Activated B cell treated with CpG ODN at 0.5 μM for 24 hours (primary cell): ENCODE data around the gene TOM1. TPM values are rescaled to one million over a fixed set of nuclear protein-coding genes. Genes with fewer than 3 reads are reported as not detected.

Experiments used
- ATAC-seq: fragments of 200-7000 bp; cut with Tn5 transposase; one replicate; pipeline ENCODE4 v1.10.0; 2021; ENCODE audit warnings: low read depth, mild to moderate bottlenecking, moderate library complexity
- CTCF ChIA-PET: fragments of 350-600 bp; sonication (Branson Sonifier 250); formaldehyde crosslinking; loops from one replicate; lab custom pipeline; 2021; ENCODE audit warnings: antibody characterized with exemption; lab: Charles Lee
- POLR2A ChIA-PET: fragments of 350-600 bp; sonication (Branson Sonifier 250); formaldehyde crosslinking; loops from one replicate; lab custom pipeline; 2021; ENCODE audit warnings: antibody characterized with exemption; lab: Charles Lee
- DNase-seq: peaks from one replicate; pipeline ENCODE4 v3.0.0; 2022
- H3K27ac Mint-ChIP-seq: one replicate; pipeline ENCODE4 v1.8.0; 2020; ENCODE audit warnings: mixed read lengths
- H3K27me3 Mint-ChIP-seq: one replicate; pipeline ENCODE4 v1.8.0; 2021; ENCODE audit warnings: mixed read lengths
- H3K36me3 Mint-ChIP-seq: one replicate; pipeline ENCODE4 v1.8.0; 2021; ENCODE audit warnings: low read depth, mixed read lengths
- H3K4me1 Mint-ChIP-seq: one replicate; pipeline ENCODE4 v1.8.0; 2021; ENCODE audit warnings: mixed read lengths
- H3K4me3 Mint-ChIP-seq: one replicate; pipeline ENCODE4 v1.8.0; 2020; ENCODE audit warnings: mild to moderate bottlenecking, mixed read lengths
- H3K9me3 Mint-ChIP-seq: one replicate; pipeline ENCODE4 v1.8.0; 2020; ENCODE audit warnings: mixed read lengths
- intact Hi-C: fragments of 100-400 bp; cut with micrococcal nuclease; formaldehyde crosslinking; loops from one replicate; pipeline ENCODE4 v1.15.1; 2024
- total RNA-seq: library from RNA; stranded (reverse); gene quantifications from 2 replicates; pipeline ENCODE4 v1.2.3, GENCODE V29; 2022
- TF ChIP-seq, protein P1 (sequence below): fragments of 200-600 bp; IDR thresholded peaks from one replicate; pipeline ENCODE4 v1.8.0; 2022; ENCODE audit warnings: antibody characterized with exemption, mild to moderate bottlenecking

Gene TOM1
- total RNA-seq, 1 donor from 2014 or later, result 40.8 TPM

GRCh38 chr22:35257321-35258190 lies 42.1 kb upstream of the TOM1 start, which contains the start of gene HMGXB4:
HMGXB4 (plus strand) TSS chr22:35257493; CDS start chr22:35262391, 4,898 bp downstream.
- ATAC-seq, result peak; percentile 91
- no peaks in the 10 kb centered on the region for H3K27me3 Mint-ChIP-seq
- TF ChIP-seq, protein P1, sequence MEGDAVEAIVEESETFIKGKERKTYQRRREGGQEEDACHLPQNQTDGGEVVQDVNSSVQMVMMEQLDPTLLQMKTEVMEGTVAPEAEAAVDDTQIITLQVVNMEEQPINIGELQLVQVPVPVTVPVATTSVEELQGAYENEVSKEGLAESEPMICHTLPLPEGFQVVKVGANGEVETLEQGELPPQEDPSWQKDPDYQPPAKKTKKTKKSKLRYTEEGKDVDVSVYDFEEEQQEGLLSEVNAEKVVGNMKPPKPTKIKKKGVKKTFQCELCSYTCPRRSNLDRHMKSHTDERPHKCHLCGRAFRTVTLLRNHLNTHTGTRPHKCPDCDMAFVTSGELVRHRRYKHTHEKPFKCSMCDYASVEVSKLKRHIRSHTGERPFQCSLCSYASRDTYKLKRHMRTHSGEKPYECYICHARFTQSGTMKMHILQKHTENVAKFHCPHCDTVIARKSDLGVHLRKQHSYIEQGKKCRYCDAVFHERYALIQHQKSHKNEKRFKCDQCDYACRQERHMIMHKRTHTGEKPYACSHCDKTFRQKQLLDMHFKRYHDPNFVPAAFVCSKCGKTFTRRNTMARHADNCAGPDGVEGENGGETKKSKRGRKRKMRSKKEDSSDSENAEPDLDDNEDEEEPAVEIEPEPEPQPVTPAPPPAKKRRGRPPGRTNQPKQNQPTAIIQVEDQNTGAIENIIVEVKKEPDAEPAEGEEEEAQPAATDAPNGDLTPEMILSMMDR, result no peak
- POLR2A ChIA-PET, result interaction anchor here (0.6 to 2.2 kb wide), 7 partner anchors 9 to 153 kb away, joined by 3 to 34 read pairs (median 5); partner anchors contain the start of gene TOM1
- DNase-seq, result peak; percentile 85
- H3K4me3 Mint-ChIP-seq, result peak within 1 kb of the TSS; percentile 89
- H3K4me1 Mint-ChIP-seq, result peaks cover 20% of the 10 kb centered on the region
- H3K9me3 Mint-ChIP-seq, result no peaks in the 10 kb centered on the region
- peak within 1 kb of the TSS; percentile 84 for H3K27ac Mint-ChIP-seq
- CTCF ChIA-PET, result interaction anchor here (0.7 to 1.1 kb wide), 3 partner anchors 35 to 87 kb away, joined by 3 to 5 read pairs (median 3); partner anchors contain the start of gene TOM1
- intact Hi-C loops, result loop anchor here (1.0 kb wide), 2 partner anchors 42 to 153 kb away; partner anchors contain the start of gene TOM1
- peaks cover 7% of the 10 kb centered on the region for H3K36me3 Mint-ChIP-seq

GRCh38 chr22:35258191-35258988 lies 41.3 kb upstream of the TOM1 start:
- DNase-seq (no peak), ATAC-seq (no peak)
- TF ChIP-seq, protein P1, result no peak
- peaks cover 20% of the 10 kb centered on the region for H3K4me1 Mint-ChIP-seq
- peak overlapping the region; percentile 75 for H3K27ac Mint-ChIP-seq
- no peaks in the 10 kb centered on the region for H3K9me3 Mint-ChIP-seq
- H3K27me3 Mint-ChIP-seq, result no peaks in the 10 kb centered on the region
- intact Hi-C loops, result no loop called here
- POLR2A ChIA-PET, result interaction anchor here (0.6 to 2.2 kb wide), 7 partner anchors 8 to 152 kb away, joined by 3 to 34 read pairs (median 5); partner anchors contain the start of gene TOM1
- peak overlapping the region; percentile 89 for H3K4me3 Mint-ChIP-seq
- H3K36me3 Mint-ChIP-seq, result peaks cover 15% of the 10 kb centered on the region
- CTCF ChIA-PET, result interaction anchor here (0.7 to 1.1 kb wide), 3 partner anchors 34 to 86 kb away, joined by 3 to 5 read pairs (median 3); partner anchors contain the start of gene TOM1

DNA sequence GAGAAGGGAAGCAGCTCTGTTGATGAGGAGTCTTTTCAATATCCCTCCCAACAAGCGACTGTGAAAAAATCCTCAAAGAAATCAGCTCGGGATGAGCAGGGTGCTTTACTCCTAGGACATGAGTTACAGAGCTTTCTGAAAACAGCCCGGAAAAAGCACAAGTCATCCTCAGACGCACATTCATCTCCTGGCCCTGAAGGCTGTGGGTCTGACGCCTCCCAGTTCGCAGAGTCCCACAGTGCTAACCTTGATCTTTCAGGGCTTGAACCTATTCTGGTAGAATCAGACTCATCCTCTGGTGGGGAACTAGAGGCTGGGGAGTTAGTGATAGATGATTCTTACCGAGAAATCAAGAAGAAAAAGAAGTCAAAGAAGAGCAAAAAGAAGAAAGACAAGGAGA lies 34.7 kb upstream of the TOM1 start:
- peaks cover 71% of the 10 kb centered on the region for H3K36me3 Mint-ChIP-seq
- DNase-seq (no peak), ATAC-seq (no peak)
- intact Hi-C loops, result no loop called here
- H3K4me1 Mint-ChIP-seq, result no peaks in the 10 kb centered on the region
- ChIA-PET POLR2A (no interaction called here), CTCF (no interaction called here)
- H3K4me3 Mint-ChIP-seq, result no peak overlapping the region
- TF ChIP-seq, protein P1, result no peak
- H3K27me3 Mint-ChIP-seq, result no peaks in the 10 kb centered on the region
- no peak overlapping the region for H3K27ac Mint-ChIP-seq
- no peaks in the 10 kb centered on the region for H3K9me3 Mint-ChIP-seq

DNA sequence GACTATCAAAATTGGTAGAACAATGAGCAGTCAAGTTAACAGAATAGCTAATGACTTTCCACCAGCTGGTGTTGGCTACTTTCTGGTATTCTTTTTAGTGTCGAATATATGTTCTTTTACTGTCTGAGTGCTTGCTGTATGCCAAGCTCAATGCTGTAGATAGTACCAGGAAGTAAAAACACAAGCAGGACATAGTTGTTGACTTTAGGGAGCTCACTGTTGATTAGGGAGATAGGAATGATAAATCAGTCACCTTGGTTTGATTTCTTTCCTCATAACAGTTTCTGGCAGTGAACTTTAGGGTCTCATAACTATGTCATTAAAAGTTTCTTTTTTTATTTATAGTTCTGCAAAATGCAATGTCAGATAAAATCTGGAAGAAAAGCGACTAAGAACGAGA lies 33.4 kb upstream of the TOM1 start:
- Mint-ChIP-seq H3K27ac (no peak overlapping the region), H3K36me3 (peaks cover 77% of the 10 kb centered on the region), H3K27me3 (no peaks in the 10 kb centered on the region), H3K4me1 (no peaks in the 10 kb centered on the region), H3K9me3 (no peaks in the 10 kb centered on the region), H3K4me3 (no peak overlapping the region)
- ChIA-PET CTCF (no interaction called here), POLR2A (interaction anchor here (1.3 kb wide), 1 partner anchor 8 kb away, joined by 3 read pairs; no protein-coding TSS in a partner anchor)
- intact Hi-C loops, result no loop called here
- ATAC-seq (no peak), DNase-seq (no peak)
- TF ChIP-seq, protein P1, result no peak
